Liver (tissue), 3 donors: ENCODE data around the gene PHC2.

Experiments
- TAF1 ChIP-seq: conservative IDR thresholded peaks from 2 replicates; pipeline ENCODE4 v1.6.1; 2016; ENCODE audit warnings: antibody characterized with exemption, mild to moderate bottlenecking
- TF ChIP-seq, protein P1 (sequence below): fragments of 150-350 bp; IDR thresholded peaks from 2 replicates; pipeline ENCODE4 v1.5.1; 2017; ENCODE audit warnings: improper control_type of control experiment, low read depth, low read length; ENCODE audit not compliant: missing input control
- TF ChIP-seq, protein P2 (sequence below): IDR thresholded peaks from 2 replicates; pipeline ENCODE4 v1.6.1; 2016; ENCODE audit warnings: antibody characterized with exemption
- TF ChIP-seq, protein P3 (sequence below): IDR thresholded peaks from 2 replicates; pipeline ENCODE4 v1.6.1; 2016; ENCODE audit warnings: antibody characterized with exemption
- donor health status: healthy.
- donor health status: healthy.

DNA sequence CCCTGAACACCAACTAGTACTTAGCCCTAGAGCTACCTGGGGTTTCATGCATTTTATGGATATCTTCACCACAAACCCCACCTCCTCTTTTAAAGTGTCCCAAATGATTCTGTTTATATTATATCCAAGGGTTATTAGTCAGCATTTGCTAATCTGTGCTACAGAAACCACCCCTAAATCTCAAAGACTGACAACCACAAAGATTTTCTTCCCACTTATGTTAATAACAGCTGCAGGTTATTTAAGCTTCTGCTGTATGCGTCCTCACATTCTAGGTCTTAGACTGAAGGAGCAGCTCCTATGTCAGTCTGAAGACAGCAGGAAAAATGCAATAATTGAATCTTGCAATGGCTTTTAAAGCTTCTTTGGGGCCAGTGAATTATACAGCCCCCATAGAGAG, 11.2 kb upstream of the PHC2 start:
- TF ChIP-seq, protein P1, sequence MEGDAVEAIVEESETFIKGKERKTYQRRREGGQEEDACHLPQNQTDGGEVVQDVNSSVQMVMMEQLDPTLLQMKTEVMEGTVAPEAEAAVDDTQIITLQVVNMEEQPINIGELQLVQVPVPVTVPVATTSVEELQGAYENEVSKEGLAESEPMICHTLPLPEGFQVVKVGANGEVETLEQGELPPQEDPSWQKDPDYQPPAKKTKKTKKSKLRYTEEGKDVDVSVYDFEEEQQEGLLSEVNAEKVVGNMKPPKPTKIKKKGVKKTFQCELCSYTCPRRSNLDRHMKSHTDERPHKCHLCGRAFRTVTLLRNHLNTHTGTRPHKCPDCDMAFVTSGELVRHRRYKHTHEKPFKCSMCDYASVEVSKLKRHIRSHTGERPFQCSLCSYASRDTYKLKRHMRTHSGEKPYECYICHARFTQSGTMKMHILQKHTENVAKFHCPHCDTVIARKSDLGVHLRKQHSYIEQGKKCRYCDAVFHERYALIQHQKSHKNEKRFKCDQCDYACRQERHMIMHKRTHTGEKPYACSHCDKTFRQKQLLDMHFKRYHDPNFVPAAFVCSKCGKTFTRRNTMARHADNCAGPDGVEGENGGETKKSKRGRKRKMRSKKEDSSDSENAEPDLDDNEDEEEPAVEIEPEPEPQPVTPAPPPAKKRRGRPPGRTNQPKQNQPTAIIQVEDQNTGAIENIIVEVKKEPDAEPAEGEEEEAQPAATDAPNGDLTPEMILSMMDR = no peak
- TF ChIP-seq, protein P2, sequence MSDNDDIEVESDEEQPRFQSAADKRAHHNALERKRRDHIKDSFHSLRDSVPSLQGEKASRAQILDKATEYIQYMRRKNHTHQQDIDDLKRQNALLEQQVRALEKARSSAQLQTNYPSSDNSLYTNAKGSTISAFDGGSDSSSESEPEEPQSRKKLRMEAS = no peak
- TF ChIP-seq TAF1 = no peak
- TF ChIP-seq, protein P3, sequence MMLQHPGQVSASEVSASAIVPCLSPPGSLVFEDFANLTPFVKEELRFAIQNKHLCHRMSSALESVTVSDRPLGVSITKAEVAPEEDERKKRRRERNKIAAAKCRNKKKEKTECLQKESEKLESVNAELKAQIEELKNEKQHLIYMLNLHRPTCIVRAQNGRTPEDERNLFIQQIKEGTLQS = no peak
